A673 (cell line): ENCODE data around the gene PNPLA2.

Experiments
- EZH2 ChIP-seq: fragments of 200-600 bp; sonication (generic); IDR thresholded peaks from 2 replicates; pipeline ENCODE4 v1.6.1; 2017; ENCODE audit warnings: borderline replicate concordance, low read depth, mild to moderate bottlenecking, mixed read lengths, antibody characterized with exemption, low read length; ENCODE audit not compliant: poor library complexity, severe bottlenecking
- TF ChIP-seq, protein P1 (sequence below): fragments of 300-800, 200-600 bp; sonication (generic); conservative IDR thresholded peaks from 2 replicates; pipeline ENCODE4 v1.5.1; 2017; ENCODE audit warnings: low read depth, mild to moderate bottlenecking, antibody characterized with exemption, low read length, moderate library complexity, mixed read lengths

DNA sequence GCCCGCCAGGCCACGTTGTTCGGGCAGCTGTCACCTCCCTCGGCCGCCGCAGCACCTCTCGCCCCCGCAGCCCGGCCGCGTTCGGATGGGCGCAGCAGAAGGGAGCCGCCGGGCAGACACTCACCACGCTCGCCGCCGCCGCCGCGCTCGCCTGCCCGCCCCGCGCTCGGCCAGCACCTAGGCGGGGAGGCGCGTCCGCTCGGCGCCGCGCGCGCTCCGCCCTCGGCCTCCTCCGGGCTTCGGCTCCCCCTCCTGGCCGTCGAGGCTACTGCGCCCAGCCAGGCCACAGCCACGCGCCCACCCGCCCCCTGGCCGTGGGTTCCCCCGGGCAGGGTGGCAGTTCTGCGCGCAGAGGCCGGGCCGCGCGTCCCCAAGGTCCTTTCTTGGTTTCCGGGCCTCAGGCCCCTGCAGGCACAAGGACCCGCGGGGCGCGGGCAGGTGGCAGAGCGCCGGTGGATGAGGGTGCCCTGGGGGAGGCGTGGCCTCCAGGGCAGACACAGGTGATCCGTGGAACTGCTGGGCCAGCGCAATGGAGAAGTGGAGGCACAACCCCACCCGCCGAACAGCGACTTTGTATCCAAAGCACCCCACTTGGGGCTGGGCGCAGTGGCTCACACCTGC lies 20.5 kb upstream of the PNPLA2 start, which contains the start of gene SLC25A22:
- TF ChIP-seq, protein P1, sequence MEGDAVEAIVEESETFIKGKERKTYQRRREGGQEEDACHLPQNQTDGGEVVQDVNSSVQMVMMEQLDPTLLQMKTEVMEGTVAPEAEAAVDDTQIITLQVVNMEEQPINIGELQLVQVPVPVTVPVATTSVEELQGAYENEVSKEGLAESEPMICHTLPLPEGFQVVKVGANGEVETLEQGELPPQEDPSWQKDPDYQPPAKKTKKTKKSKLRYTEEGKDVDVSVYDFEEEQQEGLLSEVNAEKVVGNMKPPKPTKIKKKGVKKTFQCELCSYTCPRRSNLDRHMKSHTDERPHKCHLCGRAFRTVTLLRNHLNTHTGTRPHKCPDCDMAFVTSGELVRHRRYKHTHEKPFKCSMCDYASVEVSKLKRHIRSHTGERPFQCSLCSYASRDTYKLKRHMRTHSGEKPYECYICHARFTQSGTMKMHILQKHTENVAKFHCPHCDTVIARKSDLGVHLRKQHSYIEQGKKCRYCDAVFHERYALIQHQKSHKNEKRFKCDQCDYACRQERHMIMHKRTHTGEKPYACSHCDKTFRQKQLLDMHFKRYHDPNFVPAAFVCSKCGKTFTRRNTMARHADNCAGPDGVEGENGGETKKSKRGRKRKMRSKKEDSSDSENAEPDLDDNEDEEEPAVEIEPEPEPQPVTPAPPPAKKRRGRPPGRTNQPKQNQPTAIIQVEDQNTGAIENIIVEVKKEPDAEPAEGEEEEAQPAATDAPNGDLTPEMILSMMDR = peak; percentile 63
- TF ChIP-seq EZH2 = no peak
